ENCODE results near the gene LLGL2.
"Not testable (repeated sequence)": the region's sequence is repeated elsewhere in the genome, so short reads cannot be mapped to it uniquely, and the experiment has no call there.

Gene LLGL2

DNA sequence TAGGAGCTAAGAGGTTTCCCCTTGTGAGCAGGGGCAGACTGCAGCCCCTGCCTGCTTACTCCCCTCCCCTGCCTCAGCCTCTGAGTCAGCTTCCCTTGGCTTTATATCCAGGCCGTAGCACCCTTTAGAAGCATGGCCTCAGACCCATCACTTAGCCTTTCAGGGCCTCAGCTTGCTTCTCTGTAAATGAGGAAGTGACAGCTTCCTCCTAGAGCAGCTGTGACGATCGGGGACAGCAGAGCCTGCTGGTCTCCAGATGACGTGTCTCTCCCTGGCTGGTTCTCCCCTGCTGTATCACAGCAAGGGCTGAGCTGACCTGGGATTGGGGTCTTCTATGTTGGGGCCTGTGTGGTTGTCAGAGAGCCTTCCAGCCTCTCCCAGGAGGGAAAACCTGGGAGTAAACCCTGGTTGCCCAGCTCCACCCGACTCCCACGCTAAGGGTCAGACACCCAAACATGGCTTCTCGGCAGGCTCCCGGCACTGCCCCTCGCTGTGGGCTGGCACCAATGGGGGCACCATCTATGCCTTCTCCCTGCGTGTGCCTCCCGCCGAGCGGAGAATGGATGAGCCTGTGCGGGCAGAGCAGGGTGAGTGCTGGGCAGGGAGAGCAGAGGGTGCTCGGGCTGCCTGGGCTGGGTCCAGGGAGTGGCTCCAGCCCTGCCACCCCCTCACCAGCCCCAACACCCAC, 45.8 kb downstream of the LLGL2 start:
- peak; percentile 27 to 88 for DNase-seq

DNA sequence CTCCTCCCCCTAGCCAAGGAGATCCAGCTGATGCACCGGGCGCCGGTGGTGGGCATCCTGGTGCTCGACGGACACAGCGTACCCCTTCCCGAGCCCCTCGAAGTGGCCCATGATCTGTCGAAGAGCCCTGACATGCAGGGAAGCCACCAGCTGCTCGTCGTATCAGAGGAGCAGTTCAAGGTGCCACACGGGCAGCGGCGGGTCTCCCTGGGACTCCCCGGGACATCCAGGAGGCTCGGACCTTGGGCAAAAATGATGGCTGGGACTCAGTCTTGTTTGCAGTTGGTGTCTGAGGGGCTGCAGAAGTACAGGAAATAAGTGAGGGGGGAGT, 46.4 kb downstream of the LLGL2 start:
- no peak for DNase-seq

DNA sequence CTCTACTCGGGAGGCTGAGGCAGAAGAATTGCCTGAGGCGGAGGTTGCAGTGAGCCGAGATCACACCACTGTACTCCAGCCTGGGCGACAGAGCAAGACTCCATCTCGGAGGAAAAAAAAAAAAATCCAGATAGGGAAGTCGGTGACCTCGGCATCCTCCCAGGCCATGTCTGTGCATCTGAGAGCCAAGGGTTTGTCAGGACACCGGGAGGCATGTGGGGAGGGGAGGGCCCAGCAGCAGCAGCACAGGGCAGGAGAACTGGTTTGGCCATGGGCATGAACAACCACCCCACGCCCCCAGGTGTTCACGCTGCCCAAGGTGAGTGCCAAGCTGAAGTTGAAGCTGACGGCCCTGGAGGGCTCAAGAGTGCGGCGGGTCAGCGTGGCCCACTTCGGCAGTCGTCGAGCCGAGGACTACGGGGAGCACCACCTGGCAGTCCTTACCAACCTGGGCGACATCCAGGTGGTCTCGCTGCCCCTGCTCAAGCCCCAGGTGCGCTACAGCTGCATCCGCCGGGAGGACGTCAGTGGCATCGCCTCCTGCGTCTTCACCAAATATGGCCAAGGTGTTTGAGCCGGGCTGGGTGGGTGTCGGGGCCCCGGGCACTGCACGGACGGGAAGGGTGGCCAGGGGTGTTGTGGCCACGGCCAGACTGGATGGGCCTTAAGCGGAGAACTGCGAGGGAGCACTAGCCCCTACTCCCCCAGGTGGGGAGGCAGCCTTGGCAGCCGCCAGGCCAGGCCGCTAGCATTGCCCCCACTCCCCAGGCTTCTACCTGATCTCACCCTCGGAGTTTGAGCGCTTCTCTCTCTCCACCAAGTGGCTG, 47.4 kb downstream of the LLGL2 start:
- no peak for DNase-seq

- DNase-seq: no peak
Measured at GRCh38 chr17:75573540-75573957, 48.1 kb downstream of the LLGL2 start.

- no peak for DNase-seq
Measured at GRCh38 chr17:75573994-75574393, 48.5 kb downstream of the LLGL2 start.

DNA sequence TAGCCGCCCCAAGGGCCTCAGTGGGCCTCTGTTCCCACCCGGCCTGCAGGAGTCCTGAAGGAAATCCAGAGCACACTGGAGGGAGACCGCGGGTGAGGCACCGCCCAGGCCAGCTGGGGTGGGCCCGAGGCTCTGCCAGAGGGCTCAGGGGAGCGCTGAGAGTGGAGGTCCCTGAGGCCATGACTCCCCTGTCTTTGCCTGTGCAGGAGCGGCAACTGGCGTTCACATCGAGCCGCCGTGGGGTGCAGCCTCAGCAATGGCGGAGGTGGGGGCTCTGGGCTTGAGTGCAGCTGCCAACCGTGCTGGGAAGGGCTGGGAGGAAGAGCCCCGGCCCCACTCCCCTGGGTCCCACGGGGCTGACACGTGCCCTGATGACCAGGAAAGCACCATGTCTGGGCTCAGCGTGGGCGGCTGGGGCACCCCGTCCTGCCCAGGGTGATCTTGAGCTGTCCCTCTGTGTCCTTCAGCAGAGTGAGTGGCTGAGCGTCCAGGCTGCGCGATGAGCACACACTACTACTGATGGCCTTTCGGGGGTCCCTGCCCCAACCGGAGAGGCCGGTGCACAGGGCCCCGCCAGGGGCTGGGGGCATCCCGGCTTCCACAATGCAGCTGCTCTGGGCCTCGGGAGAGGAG, 49.0 kb downstream of the LLGL2 start:
- no peak for DNase-seq

DNA sequence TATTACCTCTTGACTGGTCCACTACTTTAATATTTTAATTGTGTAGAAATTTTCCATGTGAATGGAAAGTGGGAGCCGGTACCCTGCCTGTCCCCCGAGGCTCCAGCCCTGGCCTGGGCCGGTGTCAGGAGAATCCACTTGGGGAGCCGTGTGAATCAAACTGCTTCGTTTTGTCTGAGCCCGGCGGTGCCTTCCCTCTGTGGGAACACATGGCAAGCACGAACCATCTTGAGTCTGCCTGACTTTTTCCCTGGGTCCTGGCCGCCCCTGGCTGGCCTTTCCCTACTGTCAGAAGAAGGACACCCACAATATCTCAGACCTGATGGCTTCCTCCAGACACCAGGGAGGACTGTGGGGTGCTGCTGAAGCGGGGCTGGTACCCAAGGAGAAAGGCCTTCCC, 49.7 kb downstream of the LLGL2 start:
- no peak for DNase-seq

DNA sequence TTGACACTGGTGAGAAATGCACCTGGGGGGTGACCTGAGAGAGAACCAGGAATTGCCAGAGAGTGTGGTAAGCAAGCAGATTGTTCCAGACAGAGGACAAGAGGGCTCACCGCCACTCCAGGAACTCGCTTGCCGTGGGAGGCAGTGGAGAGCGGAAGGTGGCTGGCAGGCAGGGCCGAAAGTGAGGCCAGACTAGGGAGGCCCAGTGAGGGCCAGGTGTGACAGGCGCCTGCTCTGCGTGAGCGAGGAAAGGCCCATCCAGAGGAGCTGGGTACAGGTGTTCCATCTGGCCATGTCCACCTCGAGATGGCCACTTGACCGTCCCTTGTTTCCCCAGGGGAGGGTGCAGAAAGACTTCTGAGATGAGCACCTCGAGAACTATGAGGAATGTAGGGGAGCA, 50.2 kb downstream of the LLGL2 start:
- DNase-seq: no peak

- no peak for DNase-seq
Measured at GRCh38 chr17:75576661-75577060, 51.2 kb downstream of the LLGL2 start.

DNA sequence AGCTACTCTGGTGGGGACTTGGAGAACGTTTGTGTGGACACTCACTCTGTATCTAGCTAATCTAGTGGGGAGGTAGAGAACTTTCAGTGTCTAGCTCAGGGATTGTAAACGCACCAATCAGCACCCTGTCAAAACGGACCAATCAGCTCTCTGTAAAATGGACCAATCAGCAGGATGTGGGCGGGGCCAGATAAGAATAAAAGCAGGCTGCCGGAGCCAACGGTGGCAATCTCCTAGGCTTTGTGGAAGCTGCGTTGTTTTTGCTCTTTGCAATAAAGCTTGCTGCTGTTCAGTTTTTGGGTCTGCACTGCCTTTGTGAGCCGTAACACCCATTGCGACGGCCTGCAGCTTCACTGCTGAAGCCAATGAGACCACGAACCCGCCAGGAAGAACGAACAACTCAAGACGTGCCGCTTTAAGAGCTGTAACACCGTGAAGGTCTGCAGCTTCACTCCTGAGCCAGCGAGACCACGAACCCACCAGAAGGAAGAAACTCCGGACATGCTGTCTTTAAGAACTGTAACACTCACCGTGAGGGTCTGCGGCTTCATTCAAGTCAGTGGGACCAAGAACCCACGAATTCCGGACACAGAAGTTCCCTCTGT, 55.7 kb downstream of the LLGL2 start:
- peak; percentile 64 to 70 for DNase-seq

- not testable (repeated sequence) for DNase-seq
Measured at GRCh38 chr17:75583197-75583596, 57.7 kb downstream of the LLGL2 start.

DNA sequence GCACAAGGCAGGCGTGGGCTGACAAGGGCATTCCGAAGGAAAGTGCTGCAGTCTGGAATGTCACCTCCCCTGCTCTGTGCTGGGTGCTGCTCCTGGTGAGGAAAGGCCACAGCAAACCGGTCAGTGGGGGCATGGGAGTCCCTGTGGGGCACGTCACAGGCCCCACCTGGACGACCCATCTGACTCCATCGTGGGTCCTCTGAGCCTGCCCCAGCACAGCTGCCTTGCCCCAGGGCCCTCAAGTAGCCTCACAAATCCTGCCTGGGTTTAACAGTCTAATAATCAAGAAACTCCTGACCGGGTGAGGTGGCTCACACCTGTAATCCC, 59.3 kb downstream of the LLGL2 start:
- no peak for DNase-seq

DNA sequence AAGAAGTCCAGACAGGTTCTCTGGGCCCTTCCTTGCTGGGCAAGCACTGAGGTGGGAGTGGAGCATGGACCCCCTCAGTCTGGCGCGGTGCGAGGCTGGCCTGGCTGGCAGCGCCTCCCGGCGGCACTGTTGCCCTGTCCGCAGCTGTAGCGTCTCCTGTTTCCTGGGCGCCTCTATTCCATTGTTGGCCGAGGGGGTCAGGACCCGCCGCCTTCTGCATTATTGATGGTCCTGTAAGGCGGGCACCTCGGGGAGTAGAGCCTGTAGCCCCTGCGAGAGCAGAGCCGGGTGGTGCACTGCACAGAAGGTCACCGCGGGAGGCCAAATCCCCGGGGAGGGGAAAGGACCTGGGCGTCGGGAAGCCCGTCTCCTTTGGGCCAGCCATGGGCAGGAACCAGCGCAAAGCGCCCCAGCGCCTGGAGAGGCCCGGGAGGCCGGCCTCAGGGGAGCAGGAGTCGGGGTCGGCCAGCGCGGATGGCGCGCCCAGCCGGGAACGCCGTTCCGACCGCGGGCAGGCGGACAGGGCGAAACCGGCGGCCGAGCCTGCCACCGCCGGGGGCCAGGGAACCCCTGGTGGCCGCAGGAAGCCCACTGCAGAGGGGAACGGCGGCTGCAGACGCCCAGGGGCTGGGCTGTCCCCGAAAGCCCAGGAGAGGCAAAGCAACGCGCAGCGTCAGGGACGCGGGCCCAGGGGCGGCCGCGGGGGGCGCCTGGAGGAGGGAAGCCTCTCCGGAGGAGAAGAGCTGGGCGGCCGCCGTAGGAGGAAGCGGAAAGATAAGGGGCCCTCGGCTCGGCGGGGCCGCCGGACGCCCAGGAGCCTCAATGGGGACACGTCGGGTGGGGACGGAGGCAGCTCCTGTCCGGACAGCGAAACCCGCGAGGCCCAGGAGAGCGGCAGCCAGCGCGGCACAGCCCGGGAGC, 62.4 kb downstream of the LLGL2 start, which contains the start of gene MYO15B:
MYO15B (plus strand) TSS at position 126 of the 921 bp plus-strand sequence; CDS start at position 384, 258 bp downstream.
- peak; percentile 55 to 77 for DNase-seq

DNA sequence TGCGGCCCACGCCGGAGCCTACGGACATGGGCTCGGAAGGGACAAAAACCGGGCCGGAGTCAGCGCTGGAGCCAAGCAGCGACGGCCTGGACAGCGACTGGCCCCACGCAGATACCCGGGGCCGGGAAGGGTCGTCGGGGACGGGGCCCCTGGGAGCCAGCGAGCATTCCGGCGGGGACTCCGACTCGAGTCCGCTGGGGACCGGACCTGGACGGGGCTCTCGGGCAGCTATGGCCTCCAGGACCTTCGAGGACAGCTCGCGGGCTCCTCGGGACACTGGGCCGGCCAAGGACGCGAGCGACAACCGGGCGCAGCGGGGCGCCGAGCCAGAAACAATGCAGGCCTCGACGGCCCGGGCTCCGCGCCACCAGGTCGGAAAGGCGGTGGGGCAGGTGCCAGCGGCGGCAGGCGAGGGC, 63.1 kb downstream of the LLGL2 start:
- DNase-seq: no peak

DNA sequence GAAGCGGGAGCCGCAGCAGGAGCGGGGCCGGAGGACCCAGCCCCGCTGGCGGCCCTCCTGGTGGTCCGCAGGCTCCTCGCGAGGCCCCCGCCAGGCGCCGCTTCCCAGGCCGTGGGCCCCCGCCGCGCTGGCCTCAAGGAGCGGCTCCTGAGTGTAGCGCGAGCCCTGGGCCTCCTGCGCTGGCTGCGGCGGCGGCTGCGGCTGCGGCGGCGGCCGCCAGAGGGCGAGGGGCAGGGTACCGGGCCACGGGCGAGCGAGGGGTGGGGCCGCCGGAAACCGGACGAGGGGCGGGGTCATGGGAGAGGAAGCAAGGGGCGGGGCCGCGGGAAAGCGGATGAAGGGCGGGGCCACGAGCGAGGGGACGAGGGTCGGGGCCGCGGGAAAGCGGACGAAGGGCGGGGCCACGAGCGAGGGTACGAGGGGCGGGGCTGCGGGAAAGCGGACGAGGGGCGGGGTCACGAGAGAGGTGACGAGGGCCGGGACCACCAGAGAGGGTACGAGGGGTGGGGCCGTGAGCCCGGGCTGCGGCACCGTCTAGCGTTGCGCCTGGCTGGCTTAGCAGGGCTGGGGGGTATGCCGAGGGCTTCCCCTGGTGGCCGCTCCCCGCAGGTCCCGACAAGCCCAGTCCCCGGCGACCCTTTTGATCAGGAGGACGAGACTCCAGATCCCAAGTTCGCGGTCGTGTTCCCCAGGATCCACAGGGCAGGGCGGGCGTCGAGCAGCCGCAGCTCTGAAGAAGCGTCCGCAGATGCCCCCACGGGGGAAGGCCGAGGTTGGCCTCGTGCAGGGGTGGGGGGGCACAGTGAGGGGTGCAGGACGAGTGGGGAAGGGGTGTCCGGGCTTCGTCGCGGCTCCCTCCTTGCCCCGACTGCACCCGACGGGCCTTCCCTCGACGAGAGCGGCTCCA, 63.8 kb downstream of the LLGL2 start:
- DNase-seq: peak; percentile 93 to 96

DNA sequence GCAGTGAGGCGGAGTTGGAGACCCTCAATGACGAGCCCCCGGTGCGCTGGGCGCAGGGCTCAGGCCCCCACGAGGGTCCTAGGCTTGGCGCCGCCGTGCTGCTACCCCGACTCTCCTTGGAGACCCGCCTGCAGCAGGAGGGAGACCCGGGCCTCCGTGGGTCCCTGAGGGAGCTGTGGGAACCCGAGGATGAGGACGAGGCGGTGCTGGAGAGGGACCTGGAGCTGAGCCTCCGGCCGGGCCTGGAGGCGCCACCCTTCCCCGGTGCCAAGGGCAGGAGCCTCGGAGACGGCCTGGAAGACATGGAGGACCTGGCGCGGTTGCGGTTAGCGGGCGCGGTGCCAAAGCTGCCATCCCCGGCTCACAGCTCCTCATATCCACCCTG, 64.4 kb downstream of the LLGL2 start:
- DNase-seq: no peak

DNA sequence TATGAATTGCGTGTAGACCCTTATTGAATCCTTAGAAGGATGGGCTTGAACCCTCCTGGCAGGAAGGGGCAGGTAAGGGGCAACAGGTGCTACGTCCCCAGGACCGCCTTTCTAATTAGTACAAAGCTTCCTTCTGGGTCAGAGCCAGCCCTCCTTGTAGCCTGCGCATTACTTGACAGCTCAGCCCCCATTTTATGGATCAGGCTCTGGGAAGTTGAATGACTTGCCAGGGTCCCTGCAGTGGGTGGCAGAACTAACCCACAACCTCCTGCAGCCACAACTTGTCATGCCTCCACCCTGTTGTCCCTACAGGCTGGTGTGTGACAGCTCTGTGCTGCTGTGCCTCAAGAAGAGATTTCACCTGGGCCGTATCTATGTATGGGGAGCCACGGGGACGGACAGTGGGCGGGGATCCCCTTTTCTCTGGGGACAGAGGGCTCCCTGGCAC, 64.8 kb downstream of the LLGL2 start:
- no peak for DNase-seq

DNA sequence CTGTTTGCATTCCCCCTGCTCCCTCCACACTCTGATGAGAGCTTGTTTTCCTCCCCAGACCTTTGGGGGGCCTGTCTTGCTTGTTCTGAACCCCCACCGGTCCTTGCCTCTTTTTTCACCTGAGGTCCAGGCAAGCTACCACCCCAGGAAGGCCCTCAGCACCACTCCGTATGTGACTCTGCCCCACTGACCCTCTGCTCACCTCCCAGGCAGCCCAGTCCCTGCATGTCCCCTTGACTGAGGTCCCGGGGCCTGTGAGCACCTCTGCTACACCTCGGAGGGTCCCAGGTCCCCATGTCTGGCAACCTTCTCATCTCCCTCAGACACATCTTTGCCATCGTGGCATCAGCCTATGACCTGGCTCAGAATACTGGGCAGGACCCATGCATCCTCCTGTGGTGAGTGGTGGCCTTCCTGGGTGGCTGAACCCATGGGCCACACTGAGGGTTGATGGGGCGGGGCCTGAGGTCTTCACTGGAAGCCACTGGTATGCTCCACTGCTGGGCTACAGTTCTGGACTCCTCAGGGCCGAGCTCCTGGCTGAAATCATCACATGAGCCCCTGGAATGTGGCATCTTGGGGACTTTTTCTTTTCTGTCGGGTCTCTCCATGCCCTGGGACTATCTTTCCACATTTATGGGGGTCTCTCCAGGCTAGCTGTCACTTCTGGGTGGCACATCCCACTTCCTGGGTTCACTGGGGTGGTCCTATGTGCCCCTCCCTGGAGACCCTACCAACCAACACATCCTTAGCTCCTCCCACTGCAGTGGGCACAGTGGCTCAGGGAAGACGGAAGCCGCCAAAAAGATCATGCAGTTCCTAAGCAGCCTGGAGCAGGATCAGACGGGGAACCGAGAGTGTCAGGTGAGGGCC, 65.6 kb downstream of the LLGL2 start:
- no peak for DNase-seq

DNA sequence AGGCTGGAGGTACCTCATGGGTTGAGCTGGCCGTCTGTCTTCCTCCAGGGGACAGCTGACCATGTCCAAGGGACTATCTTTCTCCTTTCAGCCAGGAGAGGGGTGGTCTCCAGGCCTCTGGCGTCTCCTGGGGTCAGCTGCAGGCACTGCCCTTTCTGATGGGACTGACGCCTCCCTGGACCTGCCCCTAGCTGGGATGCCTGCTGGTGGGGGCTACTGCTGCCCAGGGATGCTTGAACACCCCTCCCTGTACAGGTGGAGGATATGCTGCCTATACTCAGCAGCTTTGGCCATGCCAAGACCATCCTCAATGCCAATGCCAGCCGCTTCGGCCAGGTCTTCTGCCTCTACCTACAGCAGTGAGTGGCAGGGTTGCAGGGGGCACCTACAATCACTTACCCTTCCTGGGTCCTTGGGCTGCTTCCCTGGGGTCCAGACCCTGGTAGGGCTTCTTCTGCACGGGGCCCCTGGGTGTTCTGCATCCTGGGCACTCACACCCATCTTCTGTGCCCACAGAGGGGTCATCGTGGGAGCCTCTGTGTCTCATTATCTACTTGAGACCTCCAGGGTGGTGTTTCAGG, 66.3 kb downstream of the LLGL2 start:
- DNase-seq: no peak
